H54 (cell line): ENCODE data around the gene HDAC9.
A peak's percentile ranks its signal among the peaks of the same experiment; 100 is the strongest.

Experiments
- DNase-seq: peaks from one replicate; pipeline ENCODE4 v3.0.0; 2011; ENCODE audit warnings: low spot score, mixed read lengths; ENCODE audit not compliant: insufficient read length
- FAIRE-seq: peaks from 3 replicates; lab custom pipeline; 2011; peaks lifted over from hg19 to GRCh38; lab: Jason Lieb, UNC
- POLR2A ChIP-seq: IDR thresholded peaks from 2 replicates; pipeline ENCODE4 v1.6.1; 2011; ENCODE audit warnings: low read depth, mild to moderate bottlenecking, low read length

HDAC9 gene

GRCh38 chr7:18541871-18542212 is 46.3 kb downstream of the HDAC9 start:
- DNase-seq (no peak), FAIRE-seq (no peak)
- TF ChIP-seq POLR2A, result no peak

- DNase-seq (no peak), FAIRE-seq (no peak)
- no peak for TF ChIP-seq POLR2A
These were observed 51.0 kb downstream of the HDAC9 start for GRCh38 chr7:18546576-18546975.

- no peak for TF ChIP-seq POLR2A
- no peak for DNase-seq
- no peak for FAIRE-seq
These were observed 52.1 kb downstream of the HDAC9 start for GRCh38 chr7:18547509-18548187.

GRCh38 chr7:18548534-18548933 is 53.0 kb downstream of the HDAC9 start:
- no peak for TF ChIP-seq POLR2A
- FAIRE-seq (no peak), DNase-seq (no peak)

- no peak for TF ChIP-seq POLR2A
- peak; percentile 81 for FAIRE-seq
- DNase-seq, result no peak
These were observed 55.0 kb downstream of the HDAC9 start for GRCh38 chr7:18550574-18550973.

- no peak for DNase-seq
- no peak for FAIRE-seq
- no peak for TF ChIP-seq POLR2A
These were observed 56.9 kb downstream of the HDAC9 start for GRCh38 chr7:18552316-18552916.

GRCh38 chr7:18552943-18553604 is 57.5 kb downstream of the HDAC9 start:
- no peak for DNase-seq
- peak; percentile 94 for FAIRE-seq
- TF ChIP-seq POLR2A, result no peak

- FAIRE-seq, result no peak
- DNase-seq, result no peak
- no peak for TF ChIP-seq POLR2A
These were observed 58.1 kb downstream of the HDAC9 start for GRCh38 chr7:18553605-18554003.

- FAIRE-seq (peak; percentile 57), DNase-seq (no peak)
- no peak for TF ChIP-seq POLR2A
These were observed 59.6 kb downstream of the HDAC9 start for GRCh38 chr7:18555120-18555519.

- TF ChIP-seq POLR2A, result no peak
- DNase-seq (no peak), FAIRE-seq (no peak)
These were observed 60.4 kb downstream of the HDAC9 start for GRCh38 chr7:18555968-18556367.

- TF ChIP-seq POLR2A, result no peak
- FAIRE-seq (no peak), DNase-seq (no peak)
These were observed 63.0 kb downstream of the HDAC9 start for GRCh38 chr7:18558503-18558902.

- TF ChIP-seq POLR2A, result no peak
- no peak for DNase-seq
- FAIRE-seq, result peak; percentile 89
These were observed 63.4 kb downstream of the HDAC9 start for GRCh38 chr7:18558910-18559309.

GRCh38 chr7:18559756-18560155 is 64.2 kb downstream of the HDAC9 start:
- TF ChIP-seq POLR2A, result no peak
- no peak for FAIRE-seq

GRCh38 chr7:18564779-18565178 is 69.2 kb downstream of the HDAC9 start:
- DNase-seq (no peak), FAIRE-seq (no peak)
- TF ChIP-seq POLR2A, result no peak

More at GRCh38 chr7:18559756-18560155, 64.2 kb downstream of the HDAC9 start:
- DNase-seq, result no peak
